ENCODE results near the gene AATK.
A peak's percentile ranks its signal among the peaks of the same experiment; 100 is the strongest.

AATK gene

GRCh38 chr17:81183316-81183715, 17.3 kb upstream of the AATK start:
- DNase-seq = no peak

GRCh38 chr17:81182596-81182995, 16.6 kb upstream of the AATK start:
- no peak for DNase-seq

- DNase-seq = no peak
Observed at GRCh38 chr17:81181811-81182185, 15.8 kb upstream of the AATK start.

GRCh38 chr17:81180836-81181810, 15.1 kb upstream of the AATK start:
- no peak for DNase-seq

- DNase-seq = no peak
Observed at GRCh38 chr17:81179861-81180260, 13.8 kb upstream of the AATK start.

- DNase-seq = no peak
Observed at GRCh38 chr17:81179220-81179619, 13.2 kb upstream of the AATK start.

GRCh38 chr17:81178136-81179091, 12.4 kb upstream of the AATK start:
- DNase-seq = no peak

- DNase-seq = no peak
Observed at GRCh38 chr17:81176666-81177065, 10.6 kb upstream of the AATK start.

- DNase-seq = no peak
Observed at GRCh38 chr17:81173762-81174155, 7.7 kb upstream of the AATK start.

GRCh38 chr17:81173052-81173761, 7.2 kb upstream of the AATK start:
- no peak for DNase-seq

GRCh38 chr17:81171941-81172340, 5.9 kb upstream of the AATK start:
- no peak for DNase-seq

GRCh38 chr17:81170727-81171494, 4.9 kb upstream of the AATK start:
- DNase-seq = no peak

GRCh38 chr17:81169870-81170309, 3.9 kb upstream of the AATK start:
- DNase-seq = no peak

- DNase-seq = no peak
Observed at GRCh38 chr17:81167638-81168037, 1.6 kb upstream of the AATK start.

- DNase-seq = no peak
Observed at GRCh38 chr17:81167194-81167524, 1.1 kb upstream of the AATK start.

- peak in 29 of 51 donors; percentile 28 to 86 (median 60) for DNase-seq
Observed at GRCh38 chr17:81165246-81166032, 582 bp downstream of the AATK start, which contains the start of gene PVALEF. TSS of gene PVALEF (plus strand) at chr17:81165507. CDS start at chr17:81181227, 15,720 bp downstream.

GRCh38 chr17:81164371-81165245, 1.4 kb downstream of the AATK start:
- peak in 45 of 51 donors; percentile 22 to 87 (median 64) for DNase-seq

GRCh38 chr17:81163703-81164370, 2.2 kb downstream of the AATK start:
- DNase-seq = peak in 1 of 51 donors; percentile 15
